Measurements from ENCODE around the gene TMBIM1. TPM values are rescaled to one million over a fixed set of nuclear protein-coding genes. Genes with fewer than 3 reads are reported as not detected.

Gene TMBIM1
- total RNA-seq (2014; rRNA removed; shearing (Covaris generic); ENCODE audit: low replicate concordance) = 159 and 177 TPM in 2 replicates

GRCh38 chr2:218292048-218293014, at the start of gene TMBIM1:
Gene TMBIM1, minus strand, starts transcription at chr2:218292503. Its CDS starts 10,362 bp downstream, at chr2:218282141.
- DNase-seq (ENCODE audit: low read depth) = peak; percentile 65
- in situ Hi-C loops (cut with HindIII; ENCODE audit: low pct_unique_long_range_greater_than_20kb, low sequenced_read_pairs) = no loop called here

GRCh38 chr2:218341381-218341780, 49.1 kb upstream of the TMBIM1 start:
- in situ Hi-C loops (cut with HindIII; ENCODE audit: low pct_unique_long_range_greater_than_20kb, low sequenced_read_pairs) = no loop called here

GRCh38 chr2:218340656-218341055, 48.4 kb upstream of the TMBIM1 start:
- in situ Hi-C loops (cut with HindIII; ENCODE audit: low pct_unique_long_range_greater_than_20kb, low sequenced_read_pairs) = no loop called here

More at GRCh38 chr2:218341381-218341780, 49.1 kb upstream of the TMBIM1 start:
- no peak for DNase-seq (ENCODE audit: low read depth)

GRCh38 chr2:218334531-218334930, 42.2 kb upstream of the TMBIM1 start:
- DNase-seq (ENCODE audit: low read depth) = no peak
- in situ Hi-C loops (cut with HindIII; ENCODE audit: low pct_unique_long_range_greater_than_20kb, low sequenced_read_pairs) = no loop called here

More at GRCh38 chr2:218340656-218341055, 48.4 kb upstream of the TMBIM1 start:
- DNase-seq (ENCODE audit: low read depth) = no peak

- in situ Hi-C loops (cut with HindIII; ENCODE audit: low pct_unique_long_range_greater_than_20kb, low sequenced_read_pairs) = no loop called here
- DNase-seq (ENCODE audit: low read depth) = no peak
Observed at GRCh38 chr2:218332920-218333645, 40.8 kb upstream of the TMBIM1 start.

- in situ Hi-C loops (cut with HindIII; ENCODE audit: low pct_unique_long_range_greater_than_20kb, low sequenced_read_pairs) = no loop called here
- no peak for DNase-seq (ENCODE audit: low read depth)
Observed at GRCh38 chr2:218332288-218332687, 40.0 kb upstream of the TMBIM1 start.

GRCh38 chr2:218331745-218332144, 39.4 kb upstream of the TMBIM1 start:
- peak; percentile 19 for DNase-seq (ENCODE audit: low read depth)
- in situ Hi-C loops (cut with HindIII; ENCODE audit: low pct_unique_long_range_greater_than_20kb, low sequenced_read_pairs) = no loop called here

- no peak for DNase-seq (ENCODE audit: low read depth)
- in situ Hi-C loops (cut with HindIII; ENCODE audit: low pct_unique_long_range_greater_than_20kb, low sequenced_read_pairs) = no loop called here
Observed at GRCh38 chr2:218329826-218330593, 37.7 kb upstream of the TMBIM1 start.

GRCh38 chr2:218329027-218329825, 36.9 kb upstream of the TMBIM1 start:
- in situ Hi-C loops (cut with HindIII; ENCODE audit: low pct_unique_long_range_greater_than_20kb, low sequenced_read_pairs) = no loop called here
- DNase-seq (ENCODE audit: low read depth) = no peak

- in situ Hi-C loops (cut with HindIII; ENCODE audit: low pct_unique_long_range_greater_than_20kb, low sequenced_read_pairs) = no loop called here
- DNase-seq (ENCODE audit: low read depth) = no peak
Observed at GRCh38 chr2:218328294-218328693, 36.0 kb upstream of the TMBIM1 start.

GRCh38 chr2:218327451-218328210, 35.3 kb upstream of the TMBIM1 start:
- no peak for DNase-seq (ENCODE audit: low read depth)
- in situ Hi-C loops (cut with HindIII; ENCODE audit: low pct_unique_long_range_greater_than_20kb, low sequenced_read_pairs) = no loop called here

GRCh38 chr2:218326315-218326714, 34.0 kb upstream of the TMBIM1 start:
- in situ Hi-C loops (cut with HindIII; ENCODE audit: low pct_unique_long_range_greater_than_20kb, low sequenced_read_pairs) = no loop called here
- DNase-seq (ENCODE audit: low read depth) = no peak

GRCh38 chr2:218325566-218326160, 33.4 kb upstream of the TMBIM1 start:
- in situ Hi-C loops (cut with HindIII; ENCODE audit: low pct_unique_long_range_greater_than_20kb, low sequenced_read_pairs) = no loop called here
- DNase-seq (ENCODE audit: low read depth) = no peak

- peak; percentile 88 for DNase-seq (ENCODE audit: low read depth)
- in situ Hi-C loops (cut with HindIII; ENCODE audit: low pct_unique_long_range_greater_than_20kb, low sequenced_read_pairs) = no loop called here
Observed at GRCh38 chr2:218323526-218324472, 31.5 kb upstream of the TMBIM1 start.

GRCh38 chr2:218322768-218323525, 30.6 kb upstream of the TMBIM1 start:
- in situ Hi-C loops (cut with HindIII; ENCODE audit: low pct_unique_long_range_greater_than_20kb, low sequenced_read_pairs) = no loop called here
- peak; percentile 100 for DNase-seq (ENCODE audit: low read depth)

All from Caki2 (cell line).